Fibroblast of villous mesenchyme (primary cell): ENCODE measurements around the gene MAP4K1. TPM values are rescaled to one million over a fixed set of nuclear protein-coding genes. Genes with fewer than 3 reads are reported as not detected.
"Not testable (repeated sequence)": the region's sequence is repeated elsewhere in the genome, so short reads cannot be mapped to it uniquely, and the experiment has no call there.

Experiments used
- DNase-seq: peaks from one replicate; pipeline ENCODE4 v3.0.0-alpha.2; 2010; ENCODE audit warnings: low read depth
- H3K4me3 ChIP-seq: 2 replicates; pipeline ENCODE4 v1.5.1; 2011; ENCODE audit warnings: low read depth, mild to moderate bottlenecking, low read length
- CTCF ChIP-seq: IDR thresholded peaks from 2 replicates; pipeline ENCODE4 v1.5.1; 2012; ENCODE audit warnings: low read depth, mild to moderate bottlenecking, low read length; ENCODE audit not compliant: insufficient read depth
- total RNA-seq: library from RNA; depleted of rRNA; stranded (reverse); fragments of >200 nt; gene quantifications from 2 replicates; pipeline ENCODE4 v1.2.3, GENCODE V29; 2012

Gene MAP4K1
- total RNA-seq, 1 donor, result not detected

DNA sequence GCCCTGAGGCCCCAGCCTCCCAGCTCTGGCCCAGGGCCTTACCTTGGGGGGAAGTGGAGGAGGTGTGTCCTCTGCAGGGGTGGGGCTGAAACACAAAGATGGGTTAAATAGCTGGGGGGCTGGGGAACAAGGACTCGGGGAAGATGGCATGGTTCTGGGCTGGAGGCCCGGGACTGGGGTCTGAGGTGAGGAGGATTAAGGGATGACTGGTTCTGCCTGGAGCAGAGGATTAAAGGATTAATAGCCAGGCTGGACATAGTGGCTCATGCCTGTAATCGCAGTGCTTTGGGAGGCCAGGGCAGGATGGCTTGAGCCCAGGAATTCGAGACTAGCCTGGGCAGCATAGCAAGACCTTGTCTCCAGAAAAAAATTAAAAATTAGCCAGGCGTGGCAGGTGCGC is 11.6 kb downstream of the MAP4K1 start:
- H3K4me3 ChIP-seq, result no peak overlapping the region
- no peak for DNase-seq
- TF ChIP-seq CTCF, result no peak

DNA sequence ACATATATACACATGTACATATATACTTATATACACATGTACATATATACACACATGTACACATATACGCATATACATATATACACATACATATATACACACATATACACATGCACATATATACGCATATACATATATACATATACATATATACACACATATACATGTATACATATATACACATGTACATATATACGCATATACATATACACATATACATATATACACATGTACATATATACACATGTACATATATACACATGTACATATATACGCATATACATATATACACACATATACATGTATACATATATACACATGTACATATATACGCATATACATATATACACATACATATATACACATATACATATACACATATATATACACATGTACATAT is 14.9 kb downstream of the MAP4K1 start:
- not testable (repeated sequence) for H3K4me3 ChIP-seq, DNase-seq

DNA sequence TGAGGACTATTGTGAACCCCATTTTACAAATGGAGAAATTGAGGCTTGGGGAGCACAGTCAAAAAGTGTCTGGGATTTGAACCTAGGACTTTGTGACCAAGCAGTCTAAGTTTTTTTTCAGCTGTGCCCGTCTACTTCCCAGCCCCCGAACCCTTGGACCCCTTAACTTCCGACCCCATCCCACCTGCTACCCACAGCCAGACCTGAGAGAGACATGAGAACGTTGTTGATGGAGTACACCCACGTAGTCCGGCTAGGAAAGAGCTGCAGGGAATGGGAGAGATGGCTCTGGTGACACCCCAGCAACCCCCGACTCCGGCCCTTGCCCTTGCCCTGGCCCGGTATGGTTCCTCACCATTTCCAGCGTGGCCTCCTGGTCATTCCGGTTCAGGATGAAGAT is 18.0 kb downstream of the MAP4K1 start:
- TF ChIP-seq CTCF, result no peak
- H3K4me3 ChIP-seq, result no peak overlapping the region
- DNase-seq, result no peak

GRCh38 chr19:38597075-38597474 is 20.7 kb downstream of the MAP4K1 start:
- TF ChIP-seq CTCF, result no peak
- DNase-seq, result no peak
- no peak overlapping the region for H3K4me3 ChIP-seq

DNA sequence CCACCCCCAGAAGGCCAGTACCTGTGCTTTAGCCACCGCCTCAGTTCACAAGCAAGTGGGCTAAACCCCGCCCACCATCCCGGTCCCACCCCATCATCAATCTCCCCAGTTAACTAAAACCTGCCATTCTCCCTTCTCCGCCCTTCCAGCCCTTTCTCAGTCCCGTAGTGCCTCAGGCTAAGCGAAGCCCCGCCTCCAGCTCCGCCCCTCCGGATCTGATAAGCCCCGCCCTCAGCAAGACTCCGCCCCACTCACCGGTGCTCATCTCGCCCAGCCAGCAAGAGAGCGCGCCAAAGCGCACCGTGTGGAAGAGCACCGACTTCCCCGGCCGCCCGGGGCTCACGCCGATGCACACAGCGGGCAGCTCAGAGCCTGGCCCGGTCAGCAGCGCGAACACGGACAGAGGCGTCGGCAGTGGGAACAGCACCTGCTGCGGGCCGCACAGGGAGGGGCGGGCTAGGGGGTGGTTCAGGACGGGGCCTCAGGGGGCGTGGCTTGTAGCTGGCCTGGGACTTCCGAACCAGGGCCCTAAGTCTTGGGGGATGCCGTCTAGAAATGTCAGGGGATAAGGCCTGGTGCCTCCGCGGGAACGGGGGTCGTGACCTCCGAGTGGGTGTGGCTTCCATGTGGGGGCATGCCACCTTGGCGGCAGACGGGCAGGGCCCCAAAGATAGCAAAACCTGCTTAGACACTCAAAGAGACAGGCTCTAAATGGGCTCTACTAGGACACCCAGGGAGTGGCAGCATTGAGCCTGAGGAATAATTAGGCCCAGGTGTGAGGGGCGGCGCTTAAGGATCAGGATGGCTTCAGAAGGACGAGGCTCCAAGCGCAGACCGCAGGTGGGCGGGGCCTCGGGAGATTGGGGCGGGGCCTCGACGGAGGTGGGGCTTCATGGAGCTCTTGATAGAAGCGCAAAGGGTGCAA is 21.4 kb downstream of the MAP4K1 start:
- H3K4me3 ChIP-seq, result no peak overlapping the region
- no peak for TF ChIP-seq CTCF
- no peak for DNase-seq

GRCh38 chr19:38592940-38593339 is 24.8 kb downstream of the MAP4K1 start:
- DNase-seq, result no peak
- no peak overlapping the region for H3K4me3 ChIP-seq
- no peak for TF ChIP-seq CTCF

DNA sequence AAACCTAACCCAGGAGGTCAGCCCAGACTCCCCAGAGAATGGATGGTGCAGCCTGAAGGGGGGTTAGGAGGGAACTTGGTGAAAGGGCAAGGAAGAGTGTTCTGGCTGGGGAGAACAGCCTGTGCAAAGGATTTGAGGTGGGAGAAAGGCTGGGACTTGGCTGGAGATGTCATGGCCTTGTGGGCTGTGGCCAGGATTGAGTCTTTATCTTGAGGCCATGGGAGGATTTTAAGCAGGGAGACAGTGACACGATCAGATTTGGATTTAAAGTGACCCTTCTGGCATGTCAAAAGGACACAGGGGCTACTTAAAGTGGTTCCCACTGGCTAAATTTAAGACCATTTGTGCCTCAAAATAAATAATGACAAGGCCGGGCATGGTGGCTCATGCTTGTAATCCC is 29.7 kb downstream of the MAP4K1 start:
- TF ChIP-seq CTCF, result no peak
- H3K4me3 ChIP-seq, result no peak overlapping the region
- DNase-seq, result no peak
